K562 (cell line): ENCODE measurements around the gene HMCN1. TPM values are rescaled to one million over a fixed set of nuclear protein-coding genes. Genes with fewer than 3 reads are reported as not detected.
A peak's percentile ranks its signal among the peaks of the same experiment; 100 is the strongest.

Source experiments
- BRD9 ChIP-seq: fragments of 450-650 bp; IDR thresholded peaks from 2 replicates; pipeline ENCODE4 v1.6.1; 2018; ENCODE audit warnings: low read depth; ENCODE audit not compliant: partially characterized antibody
- CBFA2T3 ChIP-seq: fragments of 450-650 bp; IDR thresholded peaks from 2 replicates; pipeline ENCODE4 v1.6.1; 2017
- DMBX1 ChIP-seq: fragments of 250-450 bp; sonication (Bioruptor Pico); IDR thresholded peaks from 2 replicates; pipeline ENCODE4 v1.8.0; 2022; ENCODE audit warnings: inconsistent platforms, mild to moderate bottlenecking, moderate library complexity, borderline replicate concordance
- KLF10 ChIP-seq: fragments of 250-450 bp; sonication (Bioruptor Pico); IDR thresholded peaks from 2 replicates; pipeline ENCODE4 v1.6.1; 2021; ENCODE audit warnings: matching md5 sums
- NRF1 ChIP-seq, 2 experiments: fragments of 450-650 bp; IDR thresholded peaks in 1 of 2; conservative IDR thresholded peaks in 1 of 2; 2 replicates each; pipeline ENCODE4 v1.6.1; 2014; ENCODE audit warnings: mild to moderate bottlenecking in 2 of 2
- PML ChIP-seq: IDR thresholded peaks from 2 replicates; pipeline ENCODE4 v1.6.1; 2012; ENCODE audit warnings: low read length, inconsistent platforms
- PYGO2 ChIP-seq: fragments of 450-650 bp; IDR thresholded peaks from 2 replicates; pipeline ENCODE4 v1.6.1; 2016; ENCODE audit warnings: mild to moderate bottlenecking, missing genetic modification characterization, moderate library complexity, missing compliant biosample characterization
- RBM39 ChIP-seq: fragments of 200-400 bp; formaldehyde crosslinking; optimal IDR thresholded peaks from 2 replicates; pipeline ENCODE3; 2018; ENCODE audit warnings: low read depth, low read length
- SUPT5H ChIP-seq: fragments of 450-650 bp; IDR thresholded peaks from 2 replicates; pipeline ENCODE4 v1.6.1; 2016
- polyA plus RNA-seq, 8 experiments: library from polyadenylated mRNA; depleted of rRNA in 4 of 8; stranded (reverse) in 5 of 8; unstranded in 3 of 8; fragments of >200 nt; fragmentation: Nextera tagmentation in 2 of 8; fragmentation: Illumina TruSeq in 1 of 8; extraction: Ambion mirVana in 2 of 8; extraction: Trizol in 1 of 8; gene quantifications; 2 replicates each; pipeline versions ENCODE4 v1.2.1 to v1.2.3, GENCODE V29; 2011 to 2014; ENCODE audit warnings: inconsistent platforms in 1 of 8, missing spikeins in 1 of 8
- total RNA-seq, 7 experiments: library from RNA; depleted of rRNA in 6 of 7; stranded (reverse); fragments of >200 nt in 6 of 7; fragmentation: Illumina TruSeq in 2 of 7; extraction: Trizol in 2 of 7; gene quantifications; 2 replicates each; pipeline versions ENCODE4 v1.2.1 to v1.2.3, GENCODE V29; 2011 to 2021; ENCODE audit warnings: low replicate concordance in 1 of 7
- TF ChIP-seq, protein P1 (sequence below), 2 experiments: fragments of 450-650 bp; formaldehyde crosslinking in 1 of 2; IDR thresholded peaks; 2 replicates each; pipeline versions ENCODE4 v1.4.0 to v1.6.1; 2014 to 2020; ENCODE audit warnings: mild to moderate bottlenecking in 2 of 2, borderline replicate concordance in 1 of 2, low read depth in 1 of 2
- TF ChIP-seq, protein P2 (sequence below): fragments of 250-450 bp; sonication (Bioruptor Pico); IDR thresholded peaks from 2 replicates; pipeline ENCODE4 v1.5.0; 2020; ENCODE audit warnings: mild to moderate bottlenecking
- TF ChIP-seq, protein P3 (sequence below): fragments of 450-650 bp; formaldehyde crosslinking; IDR thresholded peaks from 2 replicates; pipeline ENCODE4 v1.4.0; 2020; ENCODE audit warnings: mild to moderate bottlenecking, moderate library complexity
- TF ChIP-seq, protein P4 (sequence below): sonication (generic); formaldehyde crosslinking; IDR thresholded peaks from 2 replicates; pipeline ENCODE4 v1.8.1; 2023; ENCODE audit warnings: missing genetic modification reagents, mild to moderate bottlenecking, borderline replicate concordance

Gene HMCN1
- total and polyA plus RNA-seq, 9 of the 15 experiments (the other 6 are each of a cell fraction or from before 2014, with no cell fraction given): 0.07 to 0.36 (median 0.21) TPM

DNA sequence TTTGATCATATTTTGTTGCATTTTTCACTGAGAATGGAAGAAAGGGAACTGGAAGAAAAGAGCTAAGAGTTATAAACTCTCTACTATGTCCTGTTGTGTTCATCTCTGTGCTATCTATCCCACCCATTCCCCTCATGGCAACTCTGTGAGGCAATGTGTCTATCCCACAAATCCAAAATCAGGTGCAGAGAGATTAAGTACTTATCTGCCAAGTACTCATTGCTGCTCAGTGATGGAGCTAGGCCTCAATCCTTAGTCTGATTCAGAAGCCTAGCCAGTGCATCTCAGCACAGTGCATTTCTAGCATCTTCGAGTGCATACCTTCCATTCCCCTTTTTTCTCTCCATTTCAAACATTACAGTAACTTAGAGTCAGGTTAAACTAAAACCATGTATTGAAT, 370.3 kb downstream of the HMCN1 start (continued):
- TF ChIP-seq, protein P1, sequence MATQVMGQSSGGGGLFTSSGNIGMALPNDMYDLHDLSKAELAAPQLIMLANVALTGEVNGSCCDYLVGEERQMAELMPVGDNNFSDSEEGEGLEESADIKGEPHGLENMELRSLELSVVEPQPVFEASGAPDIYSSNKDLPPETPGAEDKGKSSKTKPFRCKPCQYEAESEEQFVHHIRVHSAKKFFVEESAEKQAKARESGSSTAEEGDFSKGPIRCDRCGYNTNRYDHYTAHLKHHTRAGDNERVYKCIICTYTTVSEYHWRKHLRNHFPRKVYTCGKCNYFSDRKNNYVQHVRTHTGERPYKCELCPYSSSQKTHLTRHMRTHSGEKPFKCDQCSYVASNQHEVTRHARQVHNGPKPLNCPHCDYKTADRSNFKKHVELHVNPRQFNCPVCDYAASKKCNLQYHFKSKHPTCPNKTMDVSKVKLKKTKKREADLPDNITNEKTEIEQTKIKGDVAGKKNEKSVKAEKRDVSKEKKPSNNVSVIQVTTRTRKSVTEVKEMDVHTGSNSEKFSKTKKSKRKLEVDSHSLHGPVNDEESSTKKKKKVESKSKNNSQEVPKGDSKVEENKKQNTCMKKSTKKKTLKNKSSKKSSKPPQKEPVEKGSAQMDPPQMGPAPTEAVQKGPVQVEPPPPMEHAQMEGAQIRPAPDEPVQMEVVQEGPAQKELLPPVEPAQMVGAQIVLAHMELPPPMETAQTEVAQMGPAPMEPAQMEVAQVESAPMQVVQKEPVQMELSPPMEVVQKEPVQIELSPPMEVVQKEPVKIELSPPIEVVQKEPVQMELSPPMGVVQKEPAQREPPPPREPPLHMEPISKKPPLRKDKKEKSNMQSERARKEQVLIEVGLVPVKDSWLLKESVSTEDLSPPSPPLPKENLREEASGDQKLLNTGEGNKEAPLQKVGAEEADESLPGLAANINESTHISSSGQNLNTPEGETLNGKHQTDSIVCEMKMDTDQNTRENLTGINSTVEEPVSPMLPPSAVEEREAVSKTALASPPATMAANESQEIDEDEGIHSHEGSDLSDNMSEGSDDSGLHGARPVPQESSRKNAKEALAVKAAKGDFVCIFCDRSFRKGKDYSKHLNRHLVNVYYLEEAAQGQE (IDR thresholded peaks at IDR 0.05; ENCODE audit: borderline replicate concordance): no peak
- TF ChIP-seq, protein P1 (CRISPR knock-in tag; IDR thresholded peaks at IDR 0.05; ENCODE audit: low read depth): no peak
- TF ChIP-seq PYGO2 (tag) (no peak), KLF10 (CRISPR knock-in tag) (no peak), PML (peak; percentile 56; the same call in 1 of the 2 replicates), RBM39 (no peak), SUPT5H (no peak), NRF1 (conservative IDR thresholded peaks at IDR 0.05 in 1 of 2, IDR thresholded peaks at IDR 0.05 in 1 of 2) (no peak), DMBX1 (peak; percentile 73; the same call in 1 of the 2 replicates), CBFA2T3 (peak; percentile 91), BRD9 (no peak)
- TF ChIP-seq, protein P2, sequence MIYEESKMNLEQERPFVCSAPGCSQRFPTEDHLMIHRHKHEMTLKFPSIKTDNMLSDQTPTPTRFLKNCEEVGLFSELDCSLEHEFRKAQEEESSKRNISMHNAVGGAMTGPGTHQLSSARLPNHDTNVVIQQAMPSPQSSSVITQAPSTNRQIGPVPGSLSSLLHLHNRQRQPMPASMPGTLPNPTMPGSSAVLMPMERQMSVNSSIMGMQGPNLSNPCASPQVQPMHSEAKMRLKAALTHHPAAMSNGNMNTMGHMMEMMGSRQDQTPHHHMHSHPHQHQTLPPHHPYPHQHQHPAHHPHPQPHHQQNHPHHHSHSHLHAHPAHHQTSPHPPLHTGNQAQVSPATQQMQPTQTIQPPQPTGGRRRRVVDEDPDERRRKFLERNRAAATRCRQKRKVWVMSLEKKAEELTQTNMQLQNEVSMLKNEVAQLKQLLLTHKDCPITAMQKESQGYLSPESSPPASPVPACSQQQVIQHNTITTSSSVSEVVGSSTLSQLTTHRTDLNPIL (CRISPR knock-in tag): no peak
- TF ChIP-seq, protein P3, sequence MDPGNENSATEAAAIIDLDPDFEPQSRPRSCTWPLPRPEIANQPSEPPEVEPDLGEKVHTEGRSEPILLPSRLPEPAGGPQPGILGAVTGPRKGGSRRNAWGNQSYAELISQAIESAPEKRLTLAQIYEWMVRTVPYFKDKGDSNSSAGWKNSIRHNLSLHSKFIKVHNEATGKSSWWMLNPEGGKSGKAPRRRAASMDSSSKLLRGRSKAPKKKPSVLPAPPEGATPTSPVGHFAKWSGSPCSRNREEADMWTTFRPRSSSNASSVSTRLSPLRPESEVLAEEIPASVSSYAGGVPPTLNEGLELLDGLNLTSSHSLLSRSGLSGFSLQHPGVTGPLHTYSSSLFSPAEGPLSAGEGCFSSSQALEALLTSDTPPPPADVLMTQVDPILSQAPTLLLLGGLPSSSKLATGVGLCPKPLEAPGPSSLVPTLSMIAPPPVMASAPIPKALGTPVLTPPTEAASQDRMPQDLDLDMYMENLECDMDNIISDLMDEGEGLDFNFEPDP: no peak
- TF ChIP-seq, protein P4, sequence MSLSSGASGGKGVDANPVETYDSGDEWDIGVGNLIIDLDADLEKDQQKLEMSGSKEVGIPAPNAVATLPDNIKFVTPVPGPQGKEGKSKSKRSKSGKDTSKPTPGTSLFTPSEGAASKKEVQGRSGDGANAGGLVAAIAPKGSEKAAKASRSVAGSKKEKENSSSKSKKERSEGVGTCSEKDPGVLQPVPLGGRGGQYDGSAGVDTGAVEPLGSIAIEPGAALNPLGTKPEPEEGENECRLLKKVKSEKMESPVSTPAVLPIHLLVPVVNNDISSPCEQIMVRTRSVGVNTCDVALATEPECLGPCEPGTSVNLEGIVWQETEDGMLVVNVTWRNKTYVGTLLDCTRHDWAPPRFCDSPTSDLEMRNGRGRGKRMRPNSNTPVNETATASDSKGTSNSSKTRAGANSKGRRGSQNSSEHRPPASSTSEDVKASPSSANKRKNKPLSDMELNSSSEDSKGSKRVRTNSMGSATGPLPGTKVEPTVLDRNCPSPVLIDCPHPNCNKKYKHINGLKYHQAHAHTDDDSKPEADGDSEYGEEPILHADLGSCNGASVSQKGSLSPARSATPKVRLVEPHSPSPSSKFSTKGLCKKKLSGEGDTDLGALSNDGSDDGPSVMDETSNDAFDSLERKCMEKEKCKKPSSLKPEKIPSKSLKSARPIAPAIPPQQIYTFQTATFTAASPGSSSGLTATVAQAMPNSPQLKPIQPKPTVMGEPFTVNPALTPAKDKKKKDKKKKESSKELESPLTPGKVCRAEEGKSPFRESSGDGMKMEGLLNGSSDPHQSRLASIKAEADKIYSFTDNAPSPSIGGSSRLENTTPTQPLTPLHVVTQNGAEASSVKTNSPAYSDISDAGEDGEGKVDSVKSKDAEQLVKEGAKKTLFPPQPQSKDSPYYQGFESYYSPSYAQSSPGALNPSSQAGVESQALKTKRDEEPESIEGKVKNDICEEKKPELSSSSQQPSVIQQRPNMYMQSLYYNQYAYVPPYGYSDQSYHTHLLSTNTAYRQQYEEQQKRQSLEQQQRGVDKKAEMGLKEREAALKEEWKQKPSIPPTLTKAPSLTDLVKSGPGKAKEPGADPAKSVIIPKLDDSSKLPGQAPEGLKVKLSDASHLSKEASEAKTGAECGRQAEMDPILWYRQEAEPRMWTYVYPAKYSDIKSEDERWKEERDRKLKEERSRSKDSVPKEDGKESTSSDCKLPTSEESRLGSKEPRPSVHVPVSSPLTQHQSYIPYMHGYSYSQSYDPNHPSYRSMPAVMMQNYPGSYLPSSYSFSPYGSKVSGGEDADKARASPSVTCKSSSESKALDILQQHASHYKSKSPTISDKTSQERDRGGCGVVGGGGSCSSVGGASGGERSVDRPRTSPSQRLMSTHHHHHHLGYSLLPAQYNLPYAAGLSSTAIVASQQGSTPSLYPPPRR (CRISPR knock-in tag): no peak
